GM12892 (cell line): Measurements from ENCODE around the gene LAMB1.

Source experiments
- POLR2A ChIP-seq: IDR thresholded peaks from 2 replicates; pipeline ENCODE4 v1.6.1; 2011; ENCODE audit warnings: low read depth, low read length, control low read depth
- TAF1 ChIP-seq: IDR thresholded peaks from 2 replicates; pipeline ENCODE4 v1.6.1; 2011; ENCODE audit warnings: low read depth, mild to moderate bottlenecking, control low read depth, low read length, borderline replicate concordance

DNA sequence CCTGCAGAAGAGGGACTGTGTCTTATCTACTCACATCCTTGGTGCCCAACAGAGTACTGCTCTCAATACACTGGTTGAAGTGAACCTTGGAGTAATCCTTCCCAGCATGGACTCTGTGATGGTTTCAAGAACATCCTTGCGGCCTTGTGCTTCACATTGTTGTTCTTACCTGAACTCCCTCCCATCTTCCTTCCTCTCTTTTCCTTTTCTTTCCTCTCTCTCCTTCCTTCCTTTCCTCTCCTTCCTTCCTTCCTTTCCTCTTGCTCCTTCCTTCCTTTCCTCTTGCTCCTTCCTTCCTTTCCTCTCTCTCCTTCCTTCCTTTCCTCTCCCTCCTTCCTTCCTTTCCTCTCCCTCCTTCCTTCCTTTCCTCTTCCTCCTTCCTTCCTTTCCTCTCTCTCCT is 26.3 kb downstream of the LAMB1 start:
- TF ChIP-seq TAF1 = no peak
- TF ChIP-seq POLR2A = no peak
